HEK293 (cell line): ENCODE results near the gene CDKAL1.

Experiments used
- CTCF ChIA-PET: fragments of 350-600 bp; formaldehyde crosslinking; extraction: SDS; loops from one replicate; lab custom pipeline; 2021; ENCODE audit warnings: antibody characterized with exemption; lab: Yijun Ruan, JAX
- POLR2A ChIA-PET: fragments of 300-600 bp; formaldehyde crosslinking; extraction: SDS; loops from one replicate; lab custom pipeline; 2020; ENCODE audit warnings: antibody characterized with exemption, inconsistent platforms; lab: Yijun Ruan, JAX
- H3K27ac ChIP-seq: fragments of 200-500 bp; sonication (Bioruptor generic); 2 replicates; pipeline ENCODE4 v1.5.1; 2014; ENCODE audit warnings: low read depth, low read length, control low read depth, inconsistent platforms; ENCODE audit errors: extremely low read depth
- H3K36me3 ChIP-seq, 2 experiments: fragments of 200-500 bp in 1 of 2; sonication (Bioruptor generic) in 1 of 2; 1 replicate in 1 of 2; 2 replicates in 1 of 2; pipeline ENCODE4 v1.5.1; 2014 to 2017; ENCODE audit warnings: inconsistent platforms in 2 of 2, low read length in 2 of 2; ENCODE audit not compliant: control insufficient read depth in 2 of 2, insufficient read depth in 1 of 2
- H3K4me1 ChIP-seq: fragments of 200-500 bp; sonication (Bioruptor generic); 2 replicates; pipeline ENCODE4 v1.5.1; 2014; ENCODE audit warnings: mild to moderate bottlenecking, low read length, inconsistent platforms; ENCODE audit not compliant: control insufficient read depth, insufficient read depth
- H3K4me3 ChIP-seq: 2 replicates; pipeline ENCODE4 v1.5.1; 2011; ENCODE audit warnings: low read depth, mild to moderate bottlenecking, control low read depth, low read length, moderate library complexity
- H3K9me3 ChIP-seq: fragments of 200-500 bp; sonication (Bioruptor generic); 2 replicates; pipeline ENCODE4 v1.5.1; 2014; ENCODE audit warnings: low read depth, low read length, inconsistent platforms; ENCODE audit not compliant: control insufficient read depth, insufficient read depth
- FEZF1 ChIP-seq: fragments of 450-650 bp; formaldehyde crosslinking; IDR thresholded peaks from 2 replicates; pipeline ENCODE4 v1.5.1; 2016; ENCODE audit warnings: missing biosample characterization, missing genetic modification characterization
- PRDM1 ChIP-seq: fragments of 450-650 bp; formaldehyde crosslinking; IDR thresholded peaks from 2 replicates; pipeline ENCODE4; 2016; ENCODE audit warnings: missing biosample characterization, missing genetic modification characterization
- ZBTB1 ChIP-seq: fragments of 450-650 bp; formaldehyde crosslinking; IDR thresholded peaks from 2 replicates; pipeline ENCODE4 v1.5.1; 2016; ENCODE audit warnings: missing biosample characterization, missing genetic modification characterization
- ZNF10 ChIP-seq: fragments of 450-650 bp; formaldehyde crosslinking; IDR thresholded peaks from 2 replicates; pipeline ENCODE4 v1.5.1; 2017; ENCODE audit warnings: missing biosample characterization, missing genetic modification characterization
- ZNF19 ChIP-seq: fragments of 450-650 bp; formaldehyde crosslinking; IDR thresholded peaks from 2 replicates; pipeline ENCODE4; 2016; ENCODE audit warnings: missing biosample characterization, missing genetic modification characterization, low read depth
- ZNF23 ChIP-seq: fragments of 450-650 bp; formaldehyde crosslinking; IDR thresholded peaks from 2 replicates; pipeline ENCODE4 v1.5.1; 2016; ENCODE audit warnings: missing biosample characterization, missing genetic modification characterization, borderline replicate concordance
- ZNF302 ChIP-seq: fragments of 450-650 bp; formaldehyde crosslinking; IDR thresholded peaks from 2 replicates; pipeline ENCODE4 v1.5.1; 2016; ENCODE audit warnings: missing biosample characterization, missing genetic modification characterization, low read depth
- ZNF341 ChIP-seq: fragments of 450-650 bp; formaldehyde crosslinking; IDR thresholded peaks from 2 replicates; pipeline ENCODE4; 2016; ENCODE audit warnings: low read depth, missing biosample characterization, missing genetic modification characterization
- ZNF354C ChIP-seq: fragments of 450-650 bp; formaldehyde crosslinking; IDR thresholded peaks from 2 replicates; pipeline ENCODE4 v1.5.1; 2016; ENCODE audit warnings: missing biosample characterization, missing genetic modification characterization, low read depth, borderline replicate concordance
- ZNF366 ChIP-seq: fragments of 450-650 bp; formaldehyde crosslinking; conservative IDR thresholded peaks from 2 replicates; pipeline ENCODE4 v1.5.1; 2016; ENCODE audit warnings: missing biosample characterization, missing genetic modification characterization
- ZNF404 ChIP-seq: fragments of 450-650 bp; formaldehyde crosslinking; IDR thresholded peaks from 2 replicates; pipeline ENCODE4 v1.5.1; 2017; ENCODE audit warnings: missing biosample characterization, missing genetic modification characterization
- ZNF530 ChIP-seq: fragments of 450-650 bp; formaldehyde crosslinking; IDR thresholded peaks from 2 replicates; pipeline ENCODE4 v1.5.1; 2016; ENCODE audit warnings: low read depth, missing biosample characterization, missing genetic modification characterization
- ZNF596 ChIP-seq: fragments of 450-650 bp; IDR thresholded peaks from 2 replicates; pipeline ENCODE4 v1.5.0; 2018; ENCODE audit warnings: missing biosample characterization, mild to moderate bottlenecking, missing genetic modification characterization, moderate library complexity
- ZNF600 ChIP-seq: fragments of 450-650 bp; formaldehyde crosslinking; IDR thresholded peaks from 2 replicates; pipeline ENCODE4 v1.5.1; 2016; ENCODE audit warnings: missing biosample characterization, missing genetic modification characterization
- ZNF664 ChIP-seq: fragments of 450-650 bp; formaldehyde crosslinking; IDR thresholded peaks from 2 replicates; pipeline ENCODE4 v1.5.1; 2016; ENCODE audit warnings: missing biosample characterization, missing genetic modification characterization
- ZNF791 ChIP-seq: fragments of 450-650 bp; formaldehyde crosslinking; IDR thresholded peaks from 2 replicates; pipeline ENCODE4 v1.5.1; 2016; ENCODE audit warnings: missing biosample characterization, missing genetic modification characterization
- ZNF792 ChIP-seq: fragments of 450-650 bp; formaldehyde crosslinking; IDR thresholded peaks from 2 replicates; pipeline ENCODE4 v1.5.1; 2016; ENCODE audit warnings: missing biosample characterization, missing genetic modification characterization
- ZSCAN30 ChIP-seq: fragments of 450-650 bp; IDR thresholded peaks from 2 replicates; pipeline ENCODE4 v1.5.1; 2018; ENCODE audit warnings: missing biosample characterization, mild to moderate bottlenecking, missing genetic modification characterization, moderate library complexity
- TF ChIP-seq, protein P1 (sequence below): fragments of 450-650 bp; formaldehyde crosslinking; IDR thresholded peaks from 2 replicates; pipeline ENCODE4 v1.5.1; 2016; ENCODE audit warnings: missing biosample characterization, missing genetic modification characterization, borderline replicate concordance
- TF ChIP-seq, protein P2 (sequence below): fragments of 450-650 bp; formaldehyde crosslinking; IDR thresholded peaks from 2 replicates; pipeline ENCODE4 v1.5.1; 2016; ENCODE audit warnings: missing biosample characterization, missing genetic modification characterization

Gene CDKAL1

DNA sequence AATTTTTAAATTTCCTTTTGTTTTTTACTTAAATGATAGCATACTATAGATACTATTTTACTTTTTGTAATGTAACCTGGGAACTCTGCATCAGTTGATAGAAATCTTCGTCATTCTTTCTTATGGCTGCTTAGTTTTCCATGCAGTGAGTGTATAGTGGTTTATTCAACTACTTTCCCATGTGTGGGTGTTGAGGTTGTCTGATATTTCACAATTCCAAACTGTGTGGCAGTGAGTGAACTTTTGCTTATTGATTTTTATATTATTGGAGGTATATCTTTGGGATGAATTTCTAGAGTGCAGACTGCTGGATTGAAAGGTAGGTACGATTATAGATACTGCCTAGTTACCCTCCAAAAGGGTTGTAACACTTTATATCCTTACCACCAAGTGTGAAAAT is 136.5 kb downstream of the CDKAL1 start (continued):
- TF ChIP-seq ZNF341 (tag by site-specific recombination) (no peak), ZNF19 (tag by site-specific recombination) (no peak), ZNF791 (tag by site-specific recombination) (no peak), ZSCAN30 (tag by site-specific recombination) (no peak), ZNF530 (tag by site-specific recombination) (no peak), ZBTB1 (tag by site-specific recombination) (no peak), ZNF664 (tag by site-specific recombination) (no peak), ZNF10 (tag by site-specific recombination) (no peak)
- TF ChIP-seq, all 188 proteins: peak for 0

DNA sequence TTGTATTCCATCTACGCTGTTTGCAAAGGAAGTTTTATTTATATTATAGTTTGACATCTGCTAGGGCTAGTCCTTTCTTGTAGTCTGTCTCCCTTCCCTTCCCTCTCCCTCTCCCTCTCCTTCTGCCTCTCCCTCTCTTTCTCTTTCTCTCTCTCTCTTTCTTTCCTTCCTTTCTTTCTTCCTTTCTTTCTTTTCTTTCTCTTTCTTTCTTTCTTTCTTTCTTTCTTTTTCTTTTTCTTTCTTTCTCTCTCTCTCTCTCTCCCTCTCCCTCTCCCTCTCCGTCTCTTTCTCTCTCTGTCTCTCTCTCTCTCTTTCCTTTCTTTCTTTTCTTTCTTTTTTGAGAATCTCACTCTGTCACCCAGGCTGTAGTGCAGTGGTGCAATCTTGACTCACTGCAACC is 137.8 kb downstream of the CDKAL1 start:
- Histone ChIP-seq H3K9me3 (no peaks in the 10 kb centered on the region), H3K36me3 (no peaks in the 10 kb centered on the region; a peak in 1 of 3 replicates), H3K27ac (no peak overlapping the region), H3K4me3 (no peak overlapping the region), H3K4me1 (no peaks in the 10 kb centered on the region)
- TF ChIP-seq ZNF354C (tag by site-specific recombination) (no peak), ZNF302 (tag by site-specific recombination) (no peak), ZNF404 (no peak), PRDM1 (peak; percentile 70), ZNF596 (tag by site-specific recombination) (peak; percentile 90), FEZF1 (tag by site-specific recombination) (no peak), ZNF366 (tag by site-specific recombination) (peak; percentile 81)
- TF ChIP-seq, protein P1, sequence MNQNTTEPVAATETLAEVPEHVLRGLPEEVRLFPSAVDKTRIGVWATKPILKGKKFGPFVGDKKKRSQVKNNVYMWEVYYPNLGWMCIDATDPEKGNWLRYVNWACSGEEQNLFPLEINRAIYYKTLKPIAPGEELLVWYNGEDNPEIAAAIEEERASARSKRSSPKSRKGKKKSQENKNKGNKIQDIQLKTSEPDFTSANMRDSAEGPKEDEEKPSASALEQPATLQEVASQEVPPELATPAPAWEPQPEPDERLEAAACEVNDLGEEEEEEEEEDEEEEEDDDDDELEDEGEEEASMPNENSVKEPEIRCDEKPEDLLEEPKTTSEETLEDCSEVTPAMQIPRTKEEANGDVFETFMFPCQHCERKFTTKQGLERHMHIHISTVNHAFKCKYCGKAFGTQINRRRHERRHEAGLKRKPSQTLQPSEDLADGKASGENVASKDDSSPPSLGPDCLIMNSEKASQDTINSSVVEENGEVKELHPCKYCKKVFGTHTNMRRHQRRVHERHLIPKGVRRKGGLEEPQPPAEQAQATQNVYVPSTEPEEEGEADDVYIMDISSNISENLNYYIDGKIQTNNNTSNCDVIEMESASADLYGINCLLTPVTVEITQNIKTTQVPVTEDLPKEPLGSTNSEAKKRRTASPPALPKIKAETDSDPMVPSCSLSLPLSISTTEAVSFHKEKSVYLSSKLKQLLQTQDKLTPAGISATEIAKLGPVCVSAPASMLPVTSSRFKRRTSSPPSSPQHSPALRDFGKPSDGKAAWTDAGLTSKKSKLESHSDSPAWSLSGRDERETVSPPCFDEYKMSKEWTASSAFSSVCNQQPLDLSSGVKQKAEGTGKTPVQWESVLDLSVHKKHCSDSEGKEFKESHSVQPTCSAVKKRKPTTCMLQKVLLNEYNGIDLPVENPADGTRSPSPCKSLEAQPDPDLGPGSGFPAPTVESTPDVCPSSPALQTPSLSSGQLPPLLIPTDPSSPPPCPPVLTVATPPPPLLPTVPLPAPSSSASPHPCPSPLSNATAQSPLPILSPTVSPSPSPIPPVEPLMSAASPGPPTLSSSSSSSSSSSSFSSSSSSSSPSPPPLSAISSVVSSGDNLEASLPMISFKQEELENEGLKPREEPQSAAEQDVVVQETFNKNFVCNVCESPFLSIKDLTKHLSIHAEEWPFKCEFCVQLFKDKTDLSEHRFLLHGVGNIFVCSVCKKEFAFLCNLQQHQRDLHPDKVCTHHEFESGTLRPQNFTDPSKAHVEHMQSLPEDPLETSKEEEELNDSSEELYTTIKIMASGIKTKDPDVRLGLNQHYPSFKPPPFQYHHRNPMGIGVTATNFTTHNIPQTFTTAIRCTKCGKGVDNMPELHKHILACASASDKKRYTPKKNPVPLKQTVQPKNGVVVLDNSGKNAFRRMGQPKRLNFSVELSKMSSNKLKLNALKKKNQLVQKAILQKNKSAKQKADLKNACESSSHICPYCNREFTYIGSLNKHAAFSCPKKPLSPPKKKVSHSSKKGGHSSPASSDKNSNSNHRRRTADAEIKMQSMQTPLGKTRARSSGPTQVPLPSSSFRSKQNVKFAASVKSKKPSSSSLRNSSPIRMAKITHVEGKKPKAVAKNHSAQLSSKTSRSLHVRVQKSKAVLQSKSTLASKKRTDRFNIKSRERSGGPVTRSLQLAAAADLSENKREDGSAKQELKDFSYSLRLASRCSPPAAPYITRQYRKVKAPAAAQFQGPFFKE (tag by site-specific recombination): no peak
- TF ChIP-seq, protein P2, sequence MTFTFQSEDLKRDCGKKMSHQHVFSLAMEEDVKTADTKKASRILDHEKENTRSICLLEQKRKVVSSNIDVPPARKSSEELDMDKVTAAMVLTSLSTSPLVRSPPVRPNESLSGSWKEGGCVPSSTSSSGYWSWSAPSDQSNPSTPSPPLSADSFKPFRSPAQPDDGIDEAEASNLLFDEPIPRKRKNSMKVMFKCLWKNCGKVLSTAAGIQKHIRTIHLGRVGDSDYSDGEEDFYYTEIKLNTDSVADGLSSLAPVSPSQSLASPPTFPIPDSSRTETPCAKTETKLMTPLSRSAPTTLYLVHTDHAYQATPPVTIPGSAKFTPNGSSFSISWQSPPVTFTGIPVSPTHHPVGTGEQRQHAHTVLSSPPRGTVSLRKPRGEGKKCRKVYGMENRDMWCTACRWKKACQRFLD (tag by site-specific recombination): no peak
- ChIA-PET CTCF (no interaction called here), POLR2A (no interaction called here)

DNA sequence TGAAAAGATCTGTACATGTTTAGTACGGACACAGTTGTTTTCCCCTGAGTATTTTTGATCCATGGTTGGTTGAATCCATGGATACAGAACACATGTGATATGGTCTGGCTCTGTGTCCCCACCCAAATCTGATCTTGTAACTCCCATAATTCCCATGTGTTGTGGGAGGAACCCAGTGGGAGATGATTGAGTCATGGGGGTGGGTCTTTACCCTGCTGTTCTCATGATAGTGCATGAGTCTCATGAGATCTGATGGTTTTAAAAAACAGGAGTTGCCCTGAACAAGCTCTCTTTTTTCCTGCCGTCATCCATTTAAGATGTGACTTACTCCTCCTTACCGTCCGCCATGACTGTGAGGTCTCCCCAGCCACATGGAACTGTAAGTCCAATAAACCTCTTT is 139.2 kb downstream of the CDKAL1 start:
- ChIA-PET POLR2A (no interaction called here), CTCF (interaction anchor here (0.7 kb wide), 1 partner anchor 342 kb away, joined by 3 read pairs; no protein-coding TSS in a partner anchor)
- H3K4me1 ChIP-seq: no peaks in the 10 kb centered on the region
- H3K27ac ChIP-seq: no peak overlapping the region
- H3K4me3 ChIP-seq: no peak overlapping the region
- no peaks in the 10 kb centered on the region for H3K9me3 ChIP-seq
- H3K36me3 ChIP-seq: no peaks in the 10 kb centered on the region; a peak in 1 of 3 replicates
- no peak for TF ChIP-seq ZNF23
- no peak for TF ChIP-seq ZNF600 (tag by site-specific recombination)
- TF ChIP-seq ZNF792 (tag by site-specific recombination): no peak
